GM18870 (cell line): Measurements from ENCODE around the gene FCF1.

Source experiments
- ATAC-seq: cut with Tn5 transposase; IDR thresholded peaks from one replicate; pipeline ENCODE4 v1.9.1; 2021; ENCODE audit warnings: moderate library complexity; ENCODE audit not compliant: unreplicated experiment

Gene FCF1

GRCh38 chr14:74712499-74713394 is at the start of gene FCF1, which contains the start of gene AREL1:
FCF1 (plus strand) TSS chr14:74713144; CDS start chr14:74713198, 54 bp downstream.
AREL1 (minus strand) TSS chr14:74713080; CDS start chr14:74685615, 27,465 bp downstream.
- ATAC-seq = peak; percentile 82

- no peak for ATAC-seq
These were observed 49.1 kb upstream of the FCF1 start for GRCh38 chr14:74663884-74664283.

- no peak for ATAC-seq
These were observed 48.2 kb upstream of the FCF1 start for GRCh38 chr14:74664717-74665116.

- ATAC-seq = no peak
These were observed 45.2 kb upstream of the FCF1 start for GRCh38 chr14:74667758-74668157.

GRCh38 chr14:74669256-74669655 is 43.7 kb upstream of the FCF1 start:
- no peak for ATAC-seq

- ATAC-seq = no peak
These were observed 43.1 kb upstream of the FCF1 start for GRCh38 chr14:74669846-74670245.

GRCh38 chr14:74670726-74671411 is 42.1 kb upstream of the FCF1 start:
- ATAC-seq = no peak

GRCh38 chr14:74671789-74672188 is 41.2 kb upstream of the FCF1 start:
- no peak for ATAC-seq

GRCh38 chr14:74673768-74674167 is 39.2 kb upstream of the FCF1 start:
- ATAC-seq = no peak

GRCh38 chr14:74675219-74675618 is 37.7 kb upstream of the FCF1 start:
- no peak for ATAC-seq

GRCh38 chr14:74682169-74682952 is 30.6 kb upstream of the FCF1 start:
- no peak for ATAC-seq

GRCh38 chr14:74683406-74683805 is 29.5 kb upstream of the FCF1 start:
- ATAC-seq = no peak

GRCh38 chr14:74684434-74684833 is 28.5 kb upstream of the FCF1 start:
- ATAC-seq = no peak

- no peak for ATAC-seq
These were observed 27.9 kb upstream of the FCF1 start for GRCh38 chr14:74685056-74685455.

- no peak for ATAC-seq
These were observed 26.8 kb upstream of the FCF1 start for GRCh38 chr14:74685921-74686678.

- ATAC-seq = no peak
These were observed 21.5 kb upstream of the FCF1 start for GRCh38 chr14:74691456-74691855.

GRCh38 chr14:74693191-74693590 is 19.8 kb upstream of the FCF1 start:
- no peak for ATAC-seq

GRCh38 chr14:74695406-74695805 is 17.5 kb upstream of the FCF1 start:
- ATAC-seq = no peak

- no peak for ATAC-seq
These were observed 15.9 kb upstream of the FCF1 start for GRCh38 chr14:74697011-74697410.

GRCh38 chr14:74697543-74697942 is 15.4 kb upstream of the FCF1 start:
- no peak for ATAC-seq

GRCh38 chr14:74697976-74698375 is 15.0 kb upstream of the FCF1 start:
- ATAC-seq = no peak
